MM.1S (cell line): ENCODE measurements around the gene C13orf46.

ENCODE experiments used
- EZH2phosphoT487 ChIP-seq: fragments of 300-600 bp; sonication (generic); IDR thresholded peaks from 2 replicates; pipeline ENCODE4 v1.6.1; 2018; ENCODE audit warnings: antibody characterized with exemption, low read length
- TF ChIP-seq, protein P1 (sequence below): fragments of 300-600 bp; sonication (generic); IDR thresholded peaks from 2 replicates; pipeline ENCODE4 v1.5.1; 2016; ENCODE audit warnings: antibody characterized with exemption, low read length, mixed read lengths

- TF ChIP-seq, protein P1, sequence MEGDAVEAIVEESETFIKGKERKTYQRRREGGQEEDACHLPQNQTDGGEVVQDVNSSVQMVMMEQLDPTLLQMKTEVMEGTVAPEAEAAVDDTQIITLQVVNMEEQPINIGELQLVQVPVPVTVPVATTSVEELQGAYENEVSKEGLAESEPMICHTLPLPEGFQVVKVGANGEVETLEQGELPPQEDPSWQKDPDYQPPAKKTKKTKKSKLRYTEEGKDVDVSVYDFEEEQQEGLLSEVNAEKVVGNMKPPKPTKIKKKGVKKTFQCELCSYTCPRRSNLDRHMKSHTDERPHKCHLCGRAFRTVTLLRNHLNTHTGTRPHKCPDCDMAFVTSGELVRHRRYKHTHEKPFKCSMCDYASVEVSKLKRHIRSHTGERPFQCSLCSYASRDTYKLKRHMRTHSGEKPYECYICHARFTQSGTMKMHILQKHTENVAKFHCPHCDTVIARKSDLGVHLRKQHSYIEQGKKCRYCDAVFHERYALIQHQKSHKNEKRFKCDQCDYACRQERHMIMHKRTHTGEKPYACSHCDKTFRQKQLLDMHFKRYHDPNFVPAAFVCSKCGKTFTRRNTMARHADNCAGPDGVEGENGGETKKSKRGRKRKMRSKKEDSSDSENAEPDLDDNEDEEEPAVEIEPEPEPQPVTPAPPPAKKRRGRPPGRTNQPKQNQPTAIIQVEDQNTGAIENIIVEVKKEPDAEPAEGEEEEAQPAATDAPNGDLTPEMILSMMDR, result no peak
- no peak for TF ChIP-seq EZH2phosphoT487
These were observed 4.1 kb upstream of the C13orf46 start for GRCh38 chr13:113977976-113978375.
